Stimulated activated CD4-positive, alpha-beta T cell treated with anti-CD3 and anti-CD28 coated beads, Interleukin-15, amount 100 ng/mL, for 24 hours (primary cell): ENCODE data around the gene PDE3A.
A peak's percentile ranks its signal among the peaks of the same experiment; 100 is the strongest.
"Not testable (repeated sequence)": the region's sequence is repeated elsewhere in the genome, so short reads cannot be mapped to it uniquely, and the experiment has no call there.

ENCODE experiments used
- DNase-seq: peaks from one replicate; pipeline ENCODE4 v3.0.0-alpha.2; 2020

The PDE3A gene

DNA sequence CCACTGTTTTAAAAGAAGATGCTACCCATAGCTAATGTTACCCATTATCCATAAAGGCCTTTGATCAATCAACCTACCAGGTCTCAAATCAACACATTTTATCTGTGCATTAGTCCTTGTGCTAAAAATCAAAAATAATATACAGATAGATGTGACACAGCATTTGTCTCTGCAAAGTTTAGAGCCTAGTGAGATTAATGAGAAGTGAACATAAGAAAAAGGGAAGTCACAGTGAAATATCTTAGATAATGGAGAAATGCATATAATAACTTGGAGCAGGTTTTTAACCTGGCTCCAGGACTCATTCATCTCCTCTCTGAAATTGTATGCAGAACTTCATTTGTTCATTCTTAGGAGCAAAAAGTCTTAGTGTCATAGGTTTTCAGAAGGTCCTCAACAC lies 7.2 kb downstream of the PDE3A start:
- DNase-seq: no peak

DNA sequence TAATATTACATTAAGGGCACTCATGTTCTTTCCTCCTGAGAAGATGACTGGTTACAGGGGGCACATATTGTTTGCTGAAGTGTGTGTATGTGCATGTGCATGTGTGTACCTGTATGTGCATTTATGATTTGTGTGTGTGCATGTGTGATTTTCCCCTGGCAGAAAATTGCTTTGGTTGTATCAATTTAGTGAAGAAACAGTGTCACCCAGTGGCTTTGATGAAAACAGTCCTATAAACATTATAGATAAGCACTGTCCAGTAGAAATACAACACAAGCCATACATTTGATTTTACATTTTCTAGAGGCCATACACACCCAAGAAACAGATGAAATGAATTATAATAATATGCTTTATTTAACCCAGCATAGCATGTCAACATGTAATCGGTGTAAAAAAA lies 8.6 kb downstream of the PDE3A start:
- DNase-seq: no peak

DNA sequence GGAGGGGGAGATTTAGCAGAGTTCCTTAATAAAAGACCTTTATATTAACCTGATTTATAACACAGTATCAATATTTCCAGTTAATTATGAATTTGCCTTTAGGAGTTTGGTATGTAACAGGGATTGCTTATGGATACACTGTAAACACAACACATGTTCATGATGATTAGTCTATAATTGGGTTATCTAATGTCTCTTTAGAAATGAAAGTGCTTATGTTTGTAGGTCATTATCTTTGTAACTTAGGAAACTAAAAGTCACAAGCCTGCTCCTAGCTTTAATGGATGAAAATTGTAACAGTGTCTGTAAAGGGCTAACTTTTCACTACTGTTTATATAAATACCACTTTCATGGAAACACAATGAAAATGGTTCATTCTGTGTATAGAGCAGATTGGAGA lies 9.4 kb downstream of the PDE3A start:
- no peak for DNase-seq

DNA sequence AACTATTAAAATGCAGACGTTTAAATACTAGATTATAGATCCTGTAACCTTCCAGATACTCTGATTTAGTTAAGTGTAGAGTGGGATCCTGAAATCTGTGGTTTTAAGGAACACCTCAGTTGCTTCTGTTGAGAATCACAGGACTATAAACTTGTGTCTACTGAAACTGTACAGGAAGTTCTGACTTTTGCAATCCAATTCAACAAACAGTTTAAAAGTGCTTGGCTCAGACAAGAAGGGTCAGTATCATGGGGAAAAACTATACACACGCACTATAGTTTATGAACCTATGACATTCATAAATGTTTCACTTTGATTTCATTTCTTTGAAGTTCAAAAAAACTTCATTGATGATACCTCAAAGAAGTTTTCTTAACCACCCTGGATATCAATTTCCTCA lies 13.8 kb downstream of the PDE3A start:
- DNase-seq: no peak

DNA sequence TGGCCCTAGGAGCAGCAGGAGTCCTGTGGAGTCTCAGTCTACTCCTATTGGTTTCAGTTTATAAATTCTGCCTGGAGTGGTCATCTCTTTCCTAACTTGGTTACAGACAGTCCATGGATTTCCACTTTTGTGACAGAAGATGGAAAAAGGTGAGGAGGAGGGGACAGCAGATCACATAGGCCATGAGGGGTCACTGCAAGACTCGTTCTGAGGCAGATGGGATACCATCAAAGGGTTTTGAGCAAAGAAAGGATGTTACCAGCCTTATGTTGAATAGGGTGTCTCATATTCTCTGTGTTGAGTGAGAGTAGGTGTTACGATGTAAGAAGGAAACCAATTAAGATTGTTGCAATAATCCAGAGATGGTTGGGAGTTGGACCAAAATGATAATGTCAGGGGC lies 15.3 kb downstream of the PDE3A start:
- DNase-seq: no peak

DNA sequence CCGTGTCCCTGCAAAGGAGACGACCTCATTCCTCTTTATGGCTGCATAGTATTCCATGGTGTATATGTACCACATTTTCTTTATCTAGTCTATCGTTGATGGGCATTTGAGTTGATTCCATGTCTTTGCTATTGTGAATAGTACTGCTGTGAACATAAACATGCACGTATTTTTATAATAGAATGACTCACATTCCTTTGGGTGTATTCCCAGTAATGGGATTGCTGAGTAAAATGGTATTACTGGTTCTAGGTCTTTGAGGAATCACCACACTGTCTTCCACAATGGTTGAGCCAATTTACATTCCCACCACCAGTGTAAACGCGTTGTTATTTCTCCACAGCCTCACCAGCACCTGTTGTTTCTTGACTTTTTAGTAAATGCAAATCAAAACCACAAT lies 16.5 kb downstream of the PDE3A start:
- not testable (repeated sequence) for DNase-seq

DNA sequence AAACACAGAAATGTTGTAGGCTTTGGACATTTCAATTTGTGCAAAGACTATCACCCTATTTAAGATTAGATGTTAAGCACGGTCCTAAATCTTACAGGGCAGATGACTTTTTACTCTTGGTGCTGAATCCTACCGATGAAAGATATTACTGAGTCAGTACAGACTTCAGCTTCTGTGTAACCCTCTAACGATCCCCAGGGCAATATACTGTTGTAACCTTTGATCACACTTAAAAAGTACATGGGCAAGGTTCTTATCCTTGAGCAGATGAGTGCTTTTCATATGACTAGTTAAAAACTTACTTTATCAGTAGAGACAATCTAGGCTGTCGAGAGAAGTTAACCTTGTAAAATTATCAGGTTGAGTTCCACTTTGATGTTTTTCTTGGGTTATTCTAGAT lies 22.5 kb downstream of the PDE3A start:
- no peak for DNase-seq

DNA sequence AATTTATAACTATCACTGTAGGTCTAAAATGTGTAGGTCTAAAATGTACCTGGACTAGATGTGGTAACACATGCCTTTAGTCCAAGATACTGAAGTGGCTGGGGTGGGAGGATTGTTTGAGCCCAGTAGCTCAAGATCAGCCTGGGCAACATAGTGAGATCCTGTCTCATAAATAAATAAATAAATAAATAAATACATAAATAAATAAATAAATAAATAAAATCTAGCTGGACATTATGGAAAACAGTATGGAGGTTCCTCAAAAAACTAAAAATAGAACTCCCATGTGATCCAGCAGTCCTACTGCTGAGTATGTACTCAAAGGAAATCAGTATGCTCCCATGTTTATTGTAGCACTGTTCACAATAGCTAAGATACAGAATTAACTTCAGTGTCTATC lies 24.0 kb downstream of the PDE3A start:
- DNase-seq: no peak

DNA sequence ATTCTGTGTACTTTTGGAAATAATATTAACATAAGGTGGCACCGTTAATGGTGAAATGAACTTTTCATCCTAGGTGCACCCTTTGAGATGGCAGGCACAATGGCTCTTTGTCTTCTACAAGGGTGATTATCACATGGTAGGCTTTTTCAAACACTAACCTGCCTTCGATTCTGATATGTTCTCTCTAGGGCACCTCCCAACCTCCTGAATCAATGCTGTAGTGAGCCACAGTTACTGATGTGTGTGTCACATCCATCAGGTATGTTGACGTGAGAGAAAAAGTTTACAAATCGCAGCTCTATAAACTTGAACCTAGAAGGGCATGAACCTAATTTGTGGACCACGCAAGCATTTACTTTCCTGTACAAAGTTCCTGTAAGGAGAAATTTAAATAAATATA lies 25.4 kb downstream of the PDE3A start:
- no peak for DNase-seq

DNA sequence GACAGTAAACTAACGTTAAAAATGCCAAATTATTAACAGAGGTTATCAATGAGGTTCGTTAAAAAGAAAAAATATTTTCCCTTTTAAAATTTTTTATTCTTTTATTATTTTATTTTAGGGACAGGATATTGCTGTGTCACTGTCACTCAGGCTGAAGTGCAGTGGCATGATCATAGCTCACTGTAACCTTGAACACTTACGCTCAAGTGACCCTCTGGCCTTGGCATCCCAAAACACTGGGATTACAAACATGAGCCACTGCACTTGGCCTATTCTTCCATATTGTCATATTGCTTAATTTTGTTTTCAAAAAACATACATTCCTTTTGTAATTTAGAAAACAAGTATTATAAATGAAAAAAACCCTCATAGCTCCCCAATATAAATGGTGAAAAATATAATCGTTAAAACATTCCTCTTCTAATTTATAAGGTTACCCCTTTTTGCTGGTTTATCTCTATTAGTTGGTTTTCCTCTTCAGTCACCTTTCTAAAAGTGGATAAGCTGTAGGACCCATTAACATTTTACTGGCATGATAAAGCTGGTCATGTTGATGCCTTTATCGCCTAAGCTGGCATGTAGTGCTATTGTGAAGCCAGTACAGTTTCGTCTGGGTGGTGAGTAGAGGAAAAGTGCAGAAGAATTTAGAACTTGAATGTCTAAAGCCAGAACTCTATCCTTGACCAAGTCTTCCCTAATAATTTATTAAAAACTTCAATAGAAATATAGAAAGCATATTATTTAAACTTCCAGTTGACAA lies 27.6 kb downstream of the PDE3A start:
- DNase-seq: no peak

DNA sequence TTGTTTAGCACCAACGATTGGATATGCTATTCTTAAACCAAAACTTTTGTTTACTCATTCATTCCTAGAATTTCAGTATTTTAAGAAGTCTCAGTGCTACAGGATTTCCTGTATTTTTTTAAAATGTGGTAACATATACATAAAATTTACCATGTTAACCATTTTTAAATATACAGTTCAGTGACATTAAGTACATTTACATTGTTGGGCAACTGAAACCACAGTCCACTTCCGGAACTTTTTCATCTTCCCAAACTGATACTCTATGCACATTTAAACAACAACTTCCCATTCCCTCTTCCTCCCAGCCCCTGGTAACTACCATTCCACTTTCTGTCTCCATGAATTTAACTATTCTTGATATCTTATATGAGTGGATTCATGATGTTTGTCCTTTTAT lies 30.3 kb downstream of the PDE3A start:
- DNase-seq: no peak

DNA sequence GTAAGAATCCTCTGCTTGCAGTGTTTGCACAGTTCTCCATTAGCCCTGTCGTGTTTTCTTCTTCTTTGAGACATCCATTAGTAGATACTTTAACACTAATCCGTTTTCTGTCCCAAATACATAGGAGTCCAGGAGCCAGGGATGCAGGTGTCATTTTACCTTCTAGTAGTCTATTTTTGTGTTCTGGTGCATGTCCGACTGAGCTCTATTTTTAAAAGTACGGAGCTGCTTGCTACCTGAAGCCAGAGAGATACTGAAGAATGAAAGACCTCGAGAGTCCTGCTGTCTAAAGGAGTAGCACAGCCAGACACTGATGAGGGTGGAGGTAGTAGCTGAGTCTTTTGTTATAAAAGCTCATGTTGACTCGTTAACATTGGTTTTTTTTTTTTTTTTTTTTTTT lies 31.7 kb downstream of the PDE3A start:
- DNase-seq: no peak

DNA sequence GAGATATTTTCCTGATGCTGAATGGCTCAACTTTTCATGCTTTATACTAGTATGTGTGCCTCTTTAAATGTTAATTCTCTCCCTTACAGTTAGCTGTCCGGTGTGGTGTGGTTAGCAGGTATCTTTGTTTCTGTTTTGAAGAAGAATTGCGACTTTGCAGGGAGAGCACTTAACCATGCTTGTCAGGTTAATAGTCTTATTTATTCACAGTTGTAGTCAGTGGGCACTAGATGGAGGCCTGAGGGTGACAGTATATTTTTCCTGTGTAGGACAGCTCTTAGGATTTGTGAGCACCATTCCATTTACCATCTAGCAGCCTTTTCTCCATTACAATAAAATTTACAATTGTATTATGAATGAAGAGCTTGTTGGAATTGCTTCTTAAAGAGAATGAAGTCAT lies 34.9 kb downstream of the PDE3A start:
- DNase-seq: no peak

DNA sequence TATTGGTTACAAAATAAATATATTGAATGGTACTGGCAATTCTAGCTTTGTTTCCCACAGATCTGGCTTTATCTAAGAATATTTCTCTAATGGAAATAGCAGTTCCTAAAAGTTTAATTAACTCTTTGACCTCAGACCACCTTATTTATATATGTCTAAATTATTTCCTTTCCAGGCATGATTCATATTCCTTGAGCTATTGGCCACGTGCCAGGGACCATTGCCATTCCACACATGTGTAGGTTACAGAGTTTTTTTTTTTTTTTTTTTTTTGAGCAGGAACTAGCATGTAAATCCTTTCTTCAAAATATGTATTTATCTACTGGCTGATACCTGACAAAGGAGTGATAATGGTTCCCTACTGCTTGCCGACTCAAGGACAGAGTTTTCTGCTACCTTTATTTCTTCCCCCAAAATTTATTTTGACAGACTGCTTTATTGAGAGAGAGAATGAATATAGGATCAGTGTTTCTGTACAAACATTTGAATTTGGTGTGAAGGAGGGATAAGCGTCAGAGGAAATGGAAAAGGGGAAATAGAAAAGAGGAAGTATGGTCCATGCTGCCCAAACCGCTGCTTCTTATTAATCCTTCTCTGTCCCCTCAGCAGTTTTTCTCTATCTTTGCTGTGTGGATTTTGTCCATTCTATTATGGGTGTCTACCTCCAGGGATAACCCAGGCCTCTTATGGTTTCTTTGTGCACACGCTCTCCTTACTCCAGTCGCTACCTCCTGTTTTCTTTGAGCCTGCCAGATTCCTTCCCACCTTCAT lies 36.4 kb downstream of the PDE3A start:
- peak; percentile 1 for DNase-seq

DNA sequence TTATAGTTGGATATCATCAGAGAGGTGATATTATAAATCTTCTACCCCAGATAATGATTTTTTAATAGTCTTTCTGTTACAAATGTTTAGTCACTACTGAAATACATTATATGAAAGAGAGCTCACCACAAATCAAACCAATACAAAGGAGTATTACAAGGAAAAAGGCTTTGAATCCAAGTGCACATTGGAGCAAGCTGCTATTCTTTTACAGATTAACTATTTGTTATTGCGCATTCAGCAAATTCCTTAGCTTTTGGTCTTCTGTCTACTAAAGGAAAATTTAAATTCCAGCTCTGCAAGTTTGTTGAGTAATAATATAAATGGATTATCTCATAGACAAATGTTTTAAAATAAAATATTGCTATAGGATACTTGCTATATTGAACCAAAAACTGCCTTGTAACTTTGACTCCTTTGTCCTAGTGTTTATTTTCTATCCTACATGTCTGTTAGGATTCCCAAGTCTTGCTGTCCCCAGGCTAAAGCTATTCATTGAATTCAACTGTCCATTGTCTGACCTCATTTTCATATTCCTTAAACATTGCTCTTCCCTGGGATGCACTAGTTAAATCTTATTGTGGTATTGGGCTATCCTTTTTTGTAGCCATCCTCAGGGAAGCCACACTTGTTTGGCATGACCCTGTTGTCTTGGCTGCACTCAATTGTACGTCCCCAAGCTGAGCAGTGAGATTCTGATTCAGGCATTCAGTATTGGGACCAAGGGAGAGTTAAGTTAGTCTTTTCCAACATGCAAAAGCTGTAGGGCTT lies 41.5 kb downstream of the PDE3A start:
- DNase-seq: no peak

DNA sequence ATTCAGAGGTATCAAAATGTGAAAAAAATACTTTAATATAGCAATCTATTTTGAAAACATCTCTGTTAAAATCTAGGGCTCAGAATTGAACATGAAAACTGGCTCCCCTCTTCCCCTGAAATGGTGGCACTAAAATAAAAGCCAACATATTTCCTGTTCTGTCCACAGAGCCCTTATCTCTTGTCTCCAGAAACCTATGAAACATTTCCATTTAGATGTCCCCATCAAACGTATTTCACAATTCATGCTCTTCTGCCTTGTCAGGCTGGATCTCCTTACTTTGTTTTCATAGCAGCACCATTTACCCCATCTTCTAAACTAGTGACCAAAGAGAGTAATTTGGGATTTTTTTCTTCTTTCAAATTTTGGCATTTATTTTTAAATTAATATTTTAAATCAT lies 42.4 kb downstream of the PDE3A start:
- no peak for DNase-seq

DNA sequence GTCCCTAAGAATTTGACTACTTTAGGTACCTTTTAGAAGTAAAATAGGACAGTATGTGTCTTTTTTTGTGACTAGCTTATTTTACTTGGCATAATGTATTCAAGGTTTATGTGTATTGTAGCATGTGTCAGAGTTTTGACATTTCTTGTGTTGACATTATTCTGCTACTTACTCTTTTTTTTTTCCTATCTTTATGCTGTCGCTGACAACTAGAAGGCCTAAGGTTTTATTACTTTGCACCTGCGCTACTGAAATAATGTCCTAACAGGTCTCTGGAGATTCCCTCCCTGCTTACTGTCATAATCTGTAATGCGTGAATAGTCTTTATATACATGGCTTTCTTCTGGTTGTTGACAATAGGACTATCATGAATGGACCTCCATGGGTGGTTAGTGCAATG lies 43.0 kb downstream of the PDE3A start:
- no peak for DNase-seq

DNA sequence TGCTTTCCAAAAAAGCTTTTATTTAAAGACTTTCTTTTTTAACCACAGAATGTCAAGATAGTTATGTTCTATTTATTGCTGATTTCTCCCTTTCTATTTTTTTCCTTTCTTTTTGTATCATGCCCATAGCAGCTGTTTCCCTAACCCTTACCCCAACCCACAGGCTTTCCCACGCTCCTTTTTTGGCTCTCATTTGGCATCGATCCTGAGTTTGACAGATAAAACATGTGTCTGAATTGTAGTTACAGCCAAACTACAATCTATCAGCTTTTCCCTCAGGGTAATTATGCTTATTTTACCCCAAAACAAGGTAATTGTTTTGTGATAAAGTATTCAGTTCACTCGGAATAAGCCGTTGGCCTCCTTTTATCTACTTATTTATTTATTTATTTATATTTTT lies 46.7 kb downstream of the PDE3A start:
- no peak for DNase-seq

DNA sequence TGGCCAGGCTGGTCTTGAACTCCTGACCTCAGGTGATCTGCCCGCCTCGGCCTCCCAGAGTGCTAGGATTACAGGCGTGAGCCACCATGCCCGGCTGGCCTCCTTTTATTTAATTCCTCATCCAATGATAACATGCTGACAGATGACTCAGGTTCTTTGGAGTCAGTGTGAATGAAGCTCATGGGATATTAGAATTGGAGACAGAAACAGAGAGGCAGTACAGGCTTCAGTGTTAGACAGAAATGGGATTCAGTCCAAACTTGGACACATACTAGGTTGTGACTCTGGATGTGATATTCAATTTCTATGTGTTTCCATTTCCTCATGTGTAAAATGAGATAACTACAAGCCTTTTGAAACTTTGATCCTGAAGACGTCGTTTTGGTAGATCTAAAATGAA lies 47.3 kb downstream of the PDE3A start:
- DNase-seq: no peak

DNA sequence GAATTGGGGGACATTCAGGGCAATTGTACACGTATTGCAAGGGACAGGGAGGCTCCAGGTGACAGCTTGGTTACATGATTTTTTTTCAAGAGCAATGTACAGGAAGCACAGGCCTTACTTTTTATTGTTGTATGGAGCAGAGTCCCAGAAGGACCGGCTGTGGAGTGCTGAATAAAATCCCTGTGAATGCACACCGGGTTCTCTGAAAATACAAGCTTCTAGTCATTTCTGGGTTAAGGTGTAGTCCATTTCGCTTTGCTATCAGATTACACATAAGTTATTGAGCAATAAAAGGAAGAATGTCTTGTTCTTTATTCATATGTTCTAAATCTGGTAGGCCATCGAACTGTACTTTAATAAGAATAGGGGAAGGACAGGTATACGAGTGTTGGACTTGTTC lies 52.2 kb downstream of the PDE3A start:
- no peak for DNase-seq

DNA sequence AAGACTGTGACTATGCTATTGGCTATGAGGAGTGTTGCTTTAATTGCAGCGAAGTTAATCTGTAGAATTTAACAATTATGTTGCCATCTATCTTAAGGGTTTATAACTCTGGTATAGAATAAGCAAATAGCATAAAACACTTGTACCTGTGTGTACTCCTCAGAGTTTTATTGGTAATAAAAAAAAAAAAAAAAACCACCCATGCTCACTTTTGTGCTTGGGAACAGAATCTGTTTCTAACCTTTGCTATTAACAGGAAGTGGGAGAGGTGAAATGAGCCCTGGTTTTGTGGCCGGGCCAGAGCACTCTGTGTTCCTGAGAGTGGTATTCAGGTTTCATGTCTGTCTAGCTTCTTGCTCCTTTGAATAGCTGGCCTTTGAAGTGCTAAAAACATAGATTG lies 53.1 kb downstream of the PDE3A start:
- no peak for DNase-seq

DNA sequence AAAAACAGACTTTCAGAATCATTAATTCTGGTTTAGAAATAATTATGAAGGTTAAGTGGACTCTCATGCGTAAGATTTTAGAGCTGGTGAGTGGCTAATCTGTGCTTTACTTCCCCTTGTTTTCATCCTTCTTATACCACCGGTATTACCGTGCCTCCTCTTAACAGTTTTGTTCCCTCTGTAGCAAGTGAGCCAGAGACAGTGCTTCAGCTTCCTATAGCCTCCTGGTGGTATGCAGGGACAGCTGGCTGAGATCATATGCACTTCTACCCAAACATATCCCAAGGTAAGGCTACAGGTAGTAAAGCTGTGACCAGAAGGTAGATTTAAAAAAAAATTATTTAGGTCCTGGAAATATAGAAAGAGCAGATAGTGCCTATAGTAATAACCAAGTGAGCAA lies 55.2 kb downstream of the PDE3A start:
- no peak for DNase-seq

DNA sequence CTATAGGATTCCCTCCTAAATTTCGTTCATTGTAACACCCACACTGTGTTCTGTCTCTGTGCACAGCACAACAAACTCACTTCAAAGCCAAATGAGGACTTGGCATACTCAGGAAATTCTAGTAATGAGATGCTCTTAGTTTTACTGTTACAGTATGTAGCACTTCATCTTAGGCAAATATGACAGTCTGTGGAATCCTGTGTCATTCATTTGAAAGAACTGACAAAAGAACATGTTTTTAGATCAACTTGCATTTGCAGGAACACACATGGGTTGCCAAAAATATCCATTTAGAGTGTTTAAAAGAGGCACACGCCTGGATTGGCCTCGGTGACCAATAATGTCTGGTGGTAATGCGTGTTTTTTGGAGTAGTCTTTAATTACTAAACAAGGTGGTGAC lies 56.5 kb downstream of the PDE3A start:
- DNase-seq: no peak

DNA sequence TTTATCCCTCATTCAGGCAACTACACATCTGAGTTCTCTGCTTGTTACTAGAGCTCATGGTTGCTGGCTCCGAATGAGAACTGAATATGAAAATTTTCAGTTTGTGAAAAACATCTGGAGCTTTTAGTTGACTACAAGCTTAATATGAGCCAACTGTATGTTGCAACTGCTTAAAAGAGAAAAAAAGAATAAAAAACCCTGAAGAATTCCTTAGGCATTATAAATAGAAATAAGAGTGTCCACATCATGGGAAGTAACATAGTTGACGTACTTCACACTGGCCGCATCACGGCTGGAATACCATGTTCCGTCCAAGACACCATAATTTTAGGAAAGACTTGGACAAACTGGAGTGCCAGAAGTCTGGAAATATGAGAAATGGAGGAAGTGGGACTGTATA lies 57.9 kb downstream of the PDE3A start:
- no peak for DNase-seq
